IPS DF 6.9 (cell line): ENCODE measurements around the gene SRRM1.

Source experiments
- DNase-seq: peaks from one replicate; pipeline ENCODE4 v3.0.0-alpha.2; 2013; ENCODE audit warnings: low read depth, low spot score
- H3K27ac ChIP-seq: one replicate; pipeline ENCODE4 v1.5.1; 2013; ENCODE audit warnings: low read length, control low read depth
- H3K27me3 ChIP-seq: 2 replicates; pipeline ENCODE4 v1.6.1; 2013; ENCODE audit warnings: mild to moderate bottlenecking, low read length; ENCODE audit not compliant: control insufficient read depth, insufficient read depth
- H3K36me3 ChIP-seq: 2 replicates; pipeline ENCODE4 v1.6.1; 2013; ENCODE audit warnings: low read length; ENCODE audit not compliant: control insufficient read depth, insufficient read depth
- H3K4me1 ChIP-seq: 2 replicates; pipeline ENCODE4 v1.6.1; 2013; ENCODE audit warnings: low read length; ENCODE audit not compliant: control insufficient read depth, insufficient read depth
- H3K4me3 ChIP-seq: 2 replicates; pipeline ENCODE4 v1.5.1; 2013; ENCODE audit warnings: mild to moderate bottlenecking, low read length
- H3K9me3 ChIP-seq: 2 replicates; pipeline ENCODE4 v1.6.1; 2013; ENCODE audit warnings: low read length, inconsistent platforms; ENCODE audit not compliant: control insufficient read depth, insufficient read depth
- WGBS: extraction: QIAGEN DNeasy Blood & Tissue Kit; methylation state at CpG from one replicate; pipeline ENCODE4 v1.1.7; 2013; ENCODE audit warnings: mixed read lengths, missing lambda C conversion rate; ENCODE audit not compliant: insufficient read length, insufficient coverage; 5-methylcytosine and 5-hydroxymethylcytosine counted together

The SRRM1 gene

GRCh38 chr1:24642481-24643362, at the start of gene SRRM1:
TSS of gene SRRM1 (plus strand) at chr1:24643302. CDS start at chr1:24643327, 25 bp downstream.
- no peaks in the 10 kb centered on the region for H3K9me3 ChIP-seq
- H3K27ac ChIP-seq: no peak within 1 kb of the TSS
- H3K36me3 ChIP-seq: peaks cover 11% of the 10 kb centered on the region; the same call in 1 of the 2 replicates
- no CpG with 5 or more reads among the region's 95 CpGs for WGBS
- peak within 1 kb of the TSS; percentile 90 for H3K4me3 ChIP-seq
- H3K27me3 ChIP-seq: no peaks in the 10 kb centered on the region
- peak; percentile 97 for DNase-seq
- H3K4me1 ChIP-seq: peaks cover 4% of the 10 kb centered on the region

- no peaks in the 10 kb centered on the region for H3K4me1 ChIP-seq
- no CpG with 5 or more reads among the region's 3 CpGs for WGBS
Observed at GRCh38 chr1:24594328-24594598, 48.8 kb upstream of the SRRM1 start.

GRCh38 chr1:24596401-24596880, 46.7 kb upstream of the SRRM1 start:
- Histone ChIP-seq H3K4me1 (no peaks in the 10 kb centered on the region), H3K9me3 (no peaks in the 10 kb centered on the region), H3K27ac (no peak overlapping the region), H3K36me3 (no peaks in the 10 kb centered on the region), H3K4me3 (no peak overlapping the region), H3K27me3 (no peaks in the 10 kb centered on the region)
- WGBS: no CpG with 5 or more reads among the region's 9 CpGs
- no peak for DNase-seq

More at GRCh38 chr1:24594328-24594598, 48.8 kb upstream of the SRRM1 start:
- Histone ChIP-seq H3K36me3 (no peaks in the 10 kb centered on the region), H3K4me3 (no peak overlapping the region), H3K27me3 (no peaks in the 10 kb centered on the region), H3K9me3 (no peaks in the 10 kb centered on the region), H3K27ac (no peak overlapping the region)
- no peak for DNase-seq

- WGBS: no CpG with 5 or more reads among the region's 3 CpGs
- Histone ChIP-seq H3K4me1 (no peaks in the 10 kb centered on the region), H3K27me3 (no peaks in the 10 kb centered on the region), H3K27ac (no peak overlapping the region), H3K4me3 (no peak overlapping the region), H3K36me3 (no peaks in the 10 kb centered on the region), H3K9me3 (no peaks in the 10 kb centered on the region)
- DNase-seq: no peak
Observed at GRCh38 chr1:24599265-24599664, 43.8 kb upstream of the SRRM1 start.

- H3K27ac ChIP-seq: no peak overlapping the region
Observed at GRCh38 chr1:24600551-24600950, 42.6 kb upstream of the SRRM1 start.

GRCh38 chr1:24605534-24606295, 37.4 kb upstream of the SRRM1 start:
- WGBS: no CpG with 5 or more reads among the region's 19 CpGs

More at GRCh38 chr1:24600551-24600950, 42.6 kb upstream of the SRRM1 start:
- DNase-seq: no peak
- H3K4me3 ChIP-seq: no peak overlapping the region
- no CpG with 5 or more reads among the region's 5 CpGs for WGBS
- H3K36me3 ChIP-seq: no peaks in the 10 kb centered on the region
- no peaks in the 10 kb centered on the region for H3K9me3 ChIP-seq
- no peaks in the 10 kb centered on the region for H3K27me3 ChIP-seq
- no peaks in the 10 kb centered on the region for H3K4me1 ChIP-seq

GRCh38 chr1:24606296-24606605, 36.9 kb upstream of the SRRM1 start:
- Histone ChIP-seq H3K27me3 (no peaks in the 10 kb centered on the region), H3K4me3 (no peak overlapping the region)

More at GRCh38 chr1:24605534-24606295, 37.4 kb upstream of the SRRM1 start:
- no peaks in the 10 kb centered on the region for H3K36me3 ChIP-seq
- no peaks in the 10 kb centered on the region for H3K9me3 ChIP-seq
- DNase-seq: no peak
- H3K27ac ChIP-seq: no peak overlapping the region
- H3K27me3 ChIP-seq: no peaks in the 10 kb centered on the region
- no peak overlapping the region for H3K4me3 ChIP-seq
- no peaks in the 10 kb centered on the region for H3K4me1 ChIP-seq

GRCh38 chr1:24606621-24607020, 36.5 kb upstream of the SRRM1 start:
- no peak overlapping the region for H3K4me3 ChIP-seq
- no peak for DNase-seq
- H3K4me1 ChIP-seq: no peaks in the 10 kb centered on the region
- H3K27me3 ChIP-seq: no peaks in the 10 kb centered on the region
- H3K36me3 ChIP-seq: no peaks in the 10 kb centered on the region
- no peak overlapping the region for H3K27ac ChIP-seq
- no CpG with 5 or more reads among the region's 2 CpGs for WGBS
- H3K9me3 ChIP-seq: no peaks in the 10 kb centered on the region

More at GRCh38 chr1:24606296-24606605, 36.9 kb upstream of the SRRM1 start:
- Histone ChIP-seq H3K4me1 (no peaks in the 10 kb centered on the region), H3K36me3 (no peaks in the 10 kb centered on the region), H3K27ac (no peak overlapping the region), H3K9me3 (no peaks in the 10 kb centered on the region)
- no CpG with 5 or more reads among the region's 3 CpGs for WGBS
- DNase-seq: no peak

GRCh38 chr1:24609949-24610517, 33.1 kb upstream of the SRRM1 start:
- no CpG with 5 or more reads among the region's 3 CpGs for WGBS
- H3K27ac ChIP-seq: no peak overlapping the region
- no peak overlapping the region for H3K4me3 ChIP-seq
- DNase-seq: no peak
- H3K9me3 ChIP-seq: no peaks in the 10 kb centered on the region
- no peaks in the 10 kb centered on the region for H3K27me3 ChIP-seq
- H3K4me1 ChIP-seq: no peaks in the 10 kb centered on the region
- no peaks in the 10 kb centered on the region for H3K36me3 ChIP-seq

GRCh38 chr1:24619376-24619775, 23.7 kb upstream of the SRRM1 start:
- H3K27ac ChIP-seq: no peak overlapping the region
- no peaks in the 10 kb centered on the region for H3K9me3 ChIP-seq
- DNase-seq: no peak
- no peaks in the 10 kb centered on the region for H3K27me3 ChIP-seq
- no peaks in the 10 kb centered on the region for H3K4me1 ChIP-seq
- H3K4me3 ChIP-seq: no peak overlapping the region
- no CpG with 5 or more reads among the region's 5 CpGs for WGBS
- H3K36me3 ChIP-seq: no peaks in the 10 kb centered on the region
